Activated CD8-positive, alpha-beta T cell treated with anti-CD3 and anti-CD28 coated beads for 36 hours (primary cell): Measurements from ENCODE around the gene GPR152. TPM values are rescaled to one million over a fixed set of nuclear protein-coding genes. Genes with fewer than 3 reads are reported as not detected.
A peak's percentile ranks its signal among the peaks of the same experiment; 100 is the strongest.

Source experiments
- ATAC-seq: fragments of 200-7000 bp; cut with Tn5 transposase; one replicate; pipeline ENCODE4 v1.10.0; 2021; ENCODE audit warnings: mild to moderate bottlenecking, moderate library complexity
- CTCF ChIA-PET: fragments of 350-600 bp; sonication (Branson Sonifier 250); formaldehyde crosslinking; loops from one replicate; lab custom pipeline; 2021; ENCODE audit warnings: antibody characterized with exemption; lab: Charles Lee
- POLR2A ChIA-PET: fragments of 350-600 bp; sonication (Branson Sonifier 250); formaldehyde crosslinking; loops from one replicate; lab custom pipeline; 2021; ENCODE audit warnings: antibody characterized with exemption; lab: Charles Lee
- DNase-seq: peaks from one replicate; pipeline ENCODE4 v3.0.0-alpha.2; 2020
- H3K27ac Mint-ChIP-seq: one replicate; pipeline ENCODE4 v1.8.0; 2021; ENCODE audit warnings: mild to moderate bottlenecking, mixed read lengths
- H3K27me3 Mint-ChIP-seq: one replicate; pipeline ENCODE4 v1.8.0; 2021; ENCODE audit warnings: mixed read lengths
- H3K36me3 Mint-ChIP-seq: one replicate; pipeline ENCODE4 v1.8.0; 2021; ENCODE audit warnings: low read depth, mixed read lengths
- H3K4me1 Mint-ChIP-seq: one replicate; pipeline ENCODE4 v1.8.0; 2021; ENCODE audit warnings: low read depth, mixed read lengths
- H3K4me3 Mint-ChIP-seq: one replicate; pipeline ENCODE4 v1.8.0; 2021; ENCODE audit warnings: mild to moderate bottlenecking, moderate library complexity, mixed read lengths
- H3K9me3 Mint-ChIP-seq: one replicate; pipeline ENCODE4 v1.8.0; 2021; ENCODE audit warnings: mixed read lengths
- CTCF ChIP-seq: fragments of 200-600 bp; IDR thresholded peaks from one replicate; pipeline ENCODE4 v1.8.0; 2022; ENCODE audit warnings: antibody characterized with exemption, mild to moderate bottlenecking
- intact Hi-C: fragments of 100-400 bp; cut with micrococcal nuclease; formaldehyde crosslinking; loops from one replicate; pipeline ENCODE4 v1.10.0; 2022
- total RNA-seq, 2 experiments: library from RNA; stranded (reverse); gene quantifications; one replicate each; pipeline ENCODE4 v1.2.3, GENCODE V29; 2021

GPR152 gene
- total RNA-seq, 2 experiments from 2014 or later = not detected

DNA sequence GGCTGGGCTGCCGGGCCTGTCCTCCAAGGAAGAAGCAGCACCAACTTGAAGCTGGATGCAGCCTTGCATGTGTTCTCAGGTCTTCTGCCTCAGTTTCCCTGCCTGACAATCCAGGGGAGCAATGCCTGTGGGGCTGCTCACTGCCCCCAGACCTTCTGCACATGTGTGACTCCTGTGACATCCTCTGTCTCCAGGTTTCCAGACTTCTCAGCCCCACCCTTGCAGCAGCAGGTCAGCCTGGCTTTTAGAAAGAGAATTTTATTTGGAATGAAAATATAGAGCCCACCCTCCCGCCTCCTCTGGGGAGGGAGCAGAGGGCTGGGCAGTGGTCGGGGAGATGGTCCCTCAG lies 14.7 kb downstream of the GPR152 start:
- Mint-ChIP-seq H3K4me1 (peaks cover 55% of the 10 kb centered on the region), H3K27me3 (no peaks in the 10 kb centered on the region), H3K36me3 (peaks cover 58% of the 10 kb centered on the region), H3K9me3 (no peaks in the 10 kb centered on the region), H3K4me3 (peak overlapping the region; percentile 87), H3K27ac (peak overlapping the region; percentile 86)
- TF ChIP-seq CTCF = no peak
- POLR2A ChIA-PET = interaction anchor here (0.6 to 10.8 kb wide), 26 partner anchors 8 to 191 kb away, joined by 3 to 178 read pairs (median 8); partner anchors contain the start of genes AIP, ANKRD13D, CABP4 and PITPNM1
- CTCF ChIA-PET = interaction anchor here (1.0 to 2.8 kb wide), 8 partner anchors 8 to 86 kb away, joined by 3 to 12 read pairs (median 4); partner anchors contain the start of genes AIP, CDK2AP2, PPP1CA and TMEM134
- DNase-seq (no peak), ATAC-seq (no peak)
- intact Hi-C loops = loop anchor here (5.0 kb wide), 2 partner anchors 45 to 70 kb away; partner anchors contain the start of genes AIP, CDK2AP2 and PITPNM1

DNA sequence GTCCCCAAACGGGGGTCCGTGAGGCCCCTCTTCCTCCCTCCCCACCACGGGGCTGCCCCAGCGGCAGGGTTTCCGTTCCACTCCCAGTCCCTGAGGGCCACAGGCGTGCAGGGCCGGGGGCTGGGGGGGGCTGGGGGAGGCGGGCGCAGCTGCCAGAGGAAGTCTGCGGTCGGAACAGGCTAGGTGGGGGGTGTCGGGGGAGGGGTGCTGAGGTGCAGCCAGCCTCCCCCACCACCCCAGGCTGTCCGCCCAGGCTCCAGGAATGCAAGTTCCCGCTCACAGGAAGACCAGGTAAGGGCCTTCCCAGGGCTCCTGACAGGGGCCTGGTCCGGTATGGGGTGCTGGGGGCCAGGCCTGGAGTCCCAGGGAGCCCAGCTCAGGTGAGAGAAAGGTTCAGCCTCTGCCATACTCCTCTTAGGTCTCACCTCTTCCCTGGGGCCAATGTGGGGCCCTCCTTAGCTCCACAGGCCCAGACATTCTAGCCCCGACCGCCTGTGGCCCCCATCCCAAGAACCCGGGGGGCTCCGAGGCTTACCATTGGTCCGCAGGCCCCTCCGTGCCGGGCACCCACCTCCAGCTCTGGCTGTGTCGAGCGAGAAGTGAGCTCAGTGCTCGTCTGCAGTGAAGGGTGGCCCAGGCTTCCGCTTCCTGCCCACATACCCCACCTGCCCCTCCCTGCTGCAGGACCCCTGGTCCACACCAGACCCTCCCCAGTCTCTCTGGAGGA lies 15.3 kb downstream of the GPR152 start, which contains the start of gene PTPRCAP:
TSS of gene PTPRCAP (minus strand) at position 601 of the 727 bp plus-strand sequence. CDS start at position 538, 63 bp downstream.
- no peaks in the 10 kb centered on the region for H3K27me3 Mint-ChIP-seq
- DNase-seq (peak; percentile 84), ATAC-seq (peak; percentile 42)
- H3K4me3 Mint-ChIP-seq = peak within 1 kb of the TSS; percentile 87
- CTCF ChIA-PET = interaction anchor here (1.0 to 2.8 kb wide), 6 partner anchors 17 to 86 kb away, joined by 3 to 12 read pairs (median 4); partner anchors contain the start of genes AIP, CDK2AP2, PPP1CA and TMEM134
- no peaks in the 10 kb centered on the region for H3K9me3 Mint-ChIP-seq
- intact Hi-C loops = loop anchor here (5.0 kb wide), 2 partner anchors 45 to 70 kb away; partner anchors contain the start of genes AIP, CDK2AP2 and PITPNM1
- H3K27ac Mint-ChIP-seq = peak within 1 kb of the TSS; percentile 93
- H3K4me1 Mint-ChIP-seq = peaks cover 55% of the 10 kb centered on the region
- TF ChIP-seq CTCF = no peak
- POLR2A ChIA-PET = interaction anchor here (0.6 to 10.8 kb wide), 30 partner anchors 8 to 197 kb away, joined by 3 to 178 read pairs (median 6); partner anchors contain the start of genes AIP, ANKRD13D, PITPNM1 and PPP1CA
- peaks cover 61% of the 10 kb centered on the region for H3K36me3 Mint-ChIP-seq

GRCh38 chr11:67436459-67437081 lies 16.0 kb downstream of the GPR152 start:
- peak overlapping the region; percentile 87 for H3K4me3 Mint-ChIP-seq
- peaks cover 57% of the 10 kb centered on the region for H3K4me1 Mint-ChIP-seq
- H3K27me3 Mint-ChIP-seq = no peaks in the 10 kb centered on the region
- intact Hi-C loops = loop anchor here (5.0 kb wide), 2 partner anchors 46 to 71 kb away; partner anchors contain the start of genes AIP, CDK2AP2 and PITPNM1
- POLR2A ChIA-PET = interaction anchor here (0.7 to 10.8 kb wide), 21 partner anchors 8 to 196 kb away, joined by 3 to 178 read pairs (median 9); partner anchors contain the start of genes AIP, ANKRD13D, PITPNM1 and PPP1CA
- peak; percentile 45 for ATAC-seq
- no peaks in the 10 kb centered on the region for H3K9me3 Mint-ChIP-seq
- peak overlapping the region; percentile 93 for H3K27ac Mint-ChIP-seq
- peak; percentile 89 for DNase-seq
- peaks cover 68% of the 10 kb centered on the region for H3K36me3 Mint-ChIP-seq
- no peak for TF ChIP-seq CTCF
- CTCF ChIA-PET = interaction anchor here (1.0 to 2.8 kb wide), 5 partner anchors 16 to 85 kb away, joined by 3 to 12 read pairs (median 4); partner anchors contain the start of genes AIP, CDK2AP2 and PPP1CA

- ChIA-PET POLR2A (interaction anchor here (1.3 to 10.8 kb wide), 14 partner anchors 8 to 196 kb away, joined by 5 to 178 read pairs (median 14); partner anchors contain the start of genes AIP, ANKRD13D, PITPNM1 and PPP1CA), CTCF (interaction anchor here (2.8 kb wide), 1 partner anchor 34 kb away, joined by 12 read pairs; the partner anchor contains the start of gene PPP1CA)
- Mint-ChIP-seq H3K27ac (peak overlapping the region; percentile 93), H3K9me3 (no peaks in the 10 kb centered on the region), H3K36me3 (peaks cover 68% of the 10 kb centered on the region), H3K4me1 (peaks cover 52% of the 10 kb centered on the region), H3K4me3 (peak overlapping the region; percentile 87), H3K27me3 (no peaks in the 10 kb centered on the region)
- no peak for TF ChIP-seq CTCF
- intact Hi-C loops = loop anchor here (5.0 kb wide), 2 partner anchors 46 to 71 kb away; partner anchors contain the start of genes AIP, CDK2AP2 and PITPNM1
- ATAC-seq = peak; percentile 2
- DNase-seq = peak; percentile 37
These were observed 16.6 kb downstream of the GPR152 start for GRCh38 chr11:67435727-67436458.
